SK-N-MC (cell line): ENCODE measurements around the gene TRABD.
A peak's percentile ranks its signal among the peaks of the same experiment; 100 is the strongest.

Experiments used
- DNase-seq: peaks from one replicate; pipeline ENCODE4 v3.0.0-alpha.2; 2011; ENCODE audit warnings: low read depth, low spot score
- H3K27ac ChIP-seq: fragments of 200-600 bp; sonication (generic); 2 replicates; pipeline ENCODE4 v1.5.1; 2016; ENCODE audit warnings: mixed run types
- H3K36me3 ChIP-seq: fragments of 200-600 bp; sonication (generic); 2 replicates; pipeline ENCODE4 v1.6.1; 2017; ENCODE audit warnings: antibody characterized with exemption, low read length, mixed read lengths; ENCODE audit not compliant: insufficient read depth
- H3K4me3 ChIP-seq: fragments of 200-600 bp; sonication (generic); 2 replicates; pipeline ENCODE4 v1.5.1; 2016
- H3K9ac ChIP-seq: fragments of 200-600 bp; sonication (generic); 2 replicates; pipeline ENCODE4 v1.8.0; 2017; ENCODE audit warnings: mixed run types, mixed read lengths; ENCODE audit not compliant: insufficient read length
- H3K9me3 ChIP-seq: fragments of 200-600 bp; sonication (generic); 2 replicates; pipeline ENCODE4 v1.6.1; 2017; ENCODE audit warnings: low read depth, mild to moderate bottlenecking, antibody characterized with exemption, low read length, moderate library complexity, mixed read lengths
- EZH2 ChIP-seq: fragments of 200-600 bp; sonication (generic); IDR thresholded peaks from one replicate; pipeline ENCODE4 v1.6.1; 2017; ENCODE audit warnings: antibody characterized with exemption
- FOXP2 ChIP-seq: optimal IDR thresholded peaks from 2 replicates; pipeline ENCODE3; 2011; ENCODE audit warnings: mild to moderate bottlenecking, moderate library complexity; ENCODE audit not compliant: insufficient read depth; ENCODE audit errors: extremely low read length, control extremely low read depth
- POLR2AphosphoS5 ChIP-seq: IDR thresholded peaks from 2 replicates; pipeline ENCODE4 v1.6.1; 2012; ENCODE audit warnings: mild to moderate bottlenecking, low read depth, low read length, borderline replicate concordance

Gene TRABD

GRCh38 chr22:50180727-50181521 lies 4.8 kb upstream of the TRABD start:
- H3K9ac ChIP-seq, result no peak overlapping the region
- no peak for DNase-seq
- H3K4me3 ChIP-seq, result no peak overlapping the region
- no peaks in the 10 kb centered on the region; the same call in 1 of the 2 replicates for H3K36me3 ChIP-seq
- TF ChIP-seq EZH2 (no peak), FOXP2 (no peak), POLR2AphosphoS5 (no peak)
- no peak overlapping the region for H3K27ac ChIP-seq
- no peaks in the 10 kb centered on the region for H3K9me3 ChIP-seq

- Histone ChIP-seq H3K27ac (no peak overlapping the region), H3K4me3 (no peak overlapping the region), H3K36me3 (no peaks in the 10 kb centered on the region; the same call in 1 of the 2 replicates), H3K9me3 (no peaks in the 10 kb centered on the region), H3K9ac (no peak overlapping the region)
- no peak for DNase-seq
- TF ChIP-seq EZH2 (no peak), POLR2AphosphoS5 (no peak), FOXP2 (no peak)
Observed at GRCh38 chr22:50182176-50183081, 3.3 kb upstream of the TRABD start.

GRCh38 chr22:50183141-50183971 lies 2.4 kb upstream of the TRABD start:
- Histone ChIP-seq H3K9me3 (no peaks in the 10 kb centered on the region), H3K36me3 (no peaks in the 10 kb centered on the region; the same call in 1 of the 2 replicates), H3K9ac (no peak overlapping the region), H3K4me3 (no peak overlapping the region), H3K27ac (no peak overlapping the region)
- TF ChIP-seq EZH2 (no peak), FOXP2 (no peak), POLR2AphosphoS5 (no peak)
- DNase-seq, result no peak

- Histone ChIP-seq H3K27ac (0 out of 2 replicates have a peak overlapping the region, but pooled peaks have one; percentile 6), H3K36me3 (no peaks in the 10 kb centered on the region; the same call in 1 of the 2 replicates), H3K9ac (no peak overlapping the region), H3K9me3 (no peaks in the 10 kb centered on the region), H3K4me3 (no peak overlapping the region)
- no peak for DNase-seq
- TF ChIP-seq POLR2AphosphoS5, result no peak
- no peak for TF ChIP-seq EZH2
- TF ChIP-seq FOXP2, result no peak
Observed at GRCh38 chr22:50184004-50184901, 1.5 kb upstream of the TRABD start.

GRCh38 chr22:50184902-50185374 lies 775 bp upstream of the TRABD start:
- DNase-seq, result no peak
- no peak for TF ChIP-seq FOXP2
- TF ChIP-seq POLR2AphosphoS5, result no peak
- no peak for TF ChIP-seq EZH2
- peak overlapping the region; percentile 46 for H3K9ac ChIP-seq
- peak overlapping the region; percentile 61 for H3K4me3 ChIP-seq
- no peaks in the 10 kb centered on the region; the same call in 1 of the 2 replicates for H3K36me3 ChIP-seq
- H3K27ac ChIP-seq, result 0 out of 2 replicates have a peak overlapping the region, but pooled peaks have one; percentile 44
- no peaks in the 10 kb centered on the region for H3K9me3 ChIP-seq

GRCh38 chr22:50186181-50186714 lies 535 bp downstream of the TRABD start:
- DNase-seq, result no peak
- Histone ChIP-seq H3K36me3 (no peaks in the 10 kb centered on the region; the same call in 1 of the 2 replicates), H3K4me3 (peak overlapping the region; percentile 81), H3K9me3 (no peaks in the 10 kb centered on the region), H3K9ac (peak overlapping the region; percentile 88), H3K27ac (no peak overlapping the region)
- TF ChIP-seq EZH2, result no peak
- no peak for TF ChIP-seq POLR2AphosphoS5
- TF ChIP-seq FOXP2, result no peak
